GM06990 (cell line): ENCODE results near the gene BMP3.

Source experiments
- DNase-seq: peaks from one replicate; pipeline ENCODE4 v3.0.0-alpha.2; 2011; ENCODE audit not compliant: insufficient read length; ENCODE audit errors: extremely low read depth
- H3K27me3 ChIP-seq: replicated peaks from 2 replicates; pipeline ENCODE4 v1.6.0; 2011; ENCODE audit warnings: low read length; ENCODE audit not compliant: control insufficient read depth, insufficient read depth
- H3K36me3 ChIP-seq: 2 replicates; pipeline ENCODE4 v1.5.1; 2011; ENCODE audit warnings: low read length; ENCODE audit not compliant: control insufficient read depth, insufficient read depth
- H3K4me3 ChIP-seq: replicated peaks from 2 replicates; pipeline ENCODE4 v1.5.1; 2011; ENCODE audit warnings: low read depth, mild to moderate bottlenecking, control low read depth, low read length
- TF ChIP-seq, protein P1 (sequence below): IDR thresholded peaks from 2 replicates; pipeline ENCODE4 v1.5.1; 2011; ENCODE audit warnings: low read length, control low read depth, mild to moderate bottlenecking, inconsistent platforms; ENCODE audit not compliant: insufficient read depth, poor library complexity, severe bottlenecking

BMP3 gene

DNA sequence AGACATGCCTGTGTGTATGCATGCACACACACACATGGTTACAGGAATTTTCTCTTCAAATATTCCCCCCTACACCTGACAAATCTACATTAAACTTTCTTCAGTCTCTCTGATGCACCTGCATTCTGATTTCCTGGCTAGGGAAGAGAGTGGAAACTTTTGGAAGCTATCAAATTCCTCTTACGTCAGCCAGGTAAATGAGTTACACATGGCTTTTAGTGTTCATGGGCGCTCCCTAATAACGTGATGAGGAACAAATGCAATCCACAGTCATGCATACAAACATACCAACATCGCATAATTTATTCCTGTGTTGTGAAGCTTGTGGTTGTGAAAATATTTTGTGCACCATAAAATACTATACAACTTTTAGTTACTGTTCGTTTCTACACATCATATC is 34.9 kb downstream of the BMP3 start:
- Histone ChIP-seq H3K36me3 (no peaks in the 10 kb centered on the region), H3K27me3 (no peaks in the 10 kb centered on the region; the same call in 1 of the 2 replicates), H3K4me3 (no peak overlapping the region)
- no peak for DNase-seq
- TF ChIP-seq, protein P1, sequence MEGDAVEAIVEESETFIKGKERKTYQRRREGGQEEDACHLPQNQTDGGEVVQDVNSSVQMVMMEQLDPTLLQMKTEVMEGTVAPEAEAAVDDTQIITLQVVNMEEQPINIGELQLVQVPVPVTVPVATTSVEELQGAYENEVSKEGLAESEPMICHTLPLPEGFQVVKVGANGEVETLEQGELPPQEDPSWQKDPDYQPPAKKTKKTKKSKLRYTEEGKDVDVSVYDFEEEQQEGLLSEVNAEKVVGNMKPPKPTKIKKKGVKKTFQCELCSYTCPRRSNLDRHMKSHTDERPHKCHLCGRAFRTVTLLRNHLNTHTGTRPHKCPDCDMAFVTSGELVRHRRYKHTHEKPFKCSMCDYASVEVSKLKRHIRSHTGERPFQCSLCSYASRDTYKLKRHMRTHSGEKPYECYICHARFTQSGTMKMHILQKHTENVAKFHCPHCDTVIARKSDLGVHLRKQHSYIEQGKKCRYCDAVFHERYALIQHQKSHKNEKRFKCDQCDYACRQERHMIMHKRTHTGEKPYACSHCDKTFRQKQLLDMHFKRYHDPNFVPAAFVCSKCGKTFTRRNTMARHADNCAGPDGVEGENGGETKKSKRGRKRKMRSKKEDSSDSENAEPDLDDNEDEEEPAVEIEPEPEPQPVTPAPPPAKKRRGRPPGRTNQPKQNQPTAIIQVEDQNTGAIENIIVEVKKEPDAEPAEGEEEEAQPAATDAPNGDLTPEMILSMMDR: no peak

DNA sequence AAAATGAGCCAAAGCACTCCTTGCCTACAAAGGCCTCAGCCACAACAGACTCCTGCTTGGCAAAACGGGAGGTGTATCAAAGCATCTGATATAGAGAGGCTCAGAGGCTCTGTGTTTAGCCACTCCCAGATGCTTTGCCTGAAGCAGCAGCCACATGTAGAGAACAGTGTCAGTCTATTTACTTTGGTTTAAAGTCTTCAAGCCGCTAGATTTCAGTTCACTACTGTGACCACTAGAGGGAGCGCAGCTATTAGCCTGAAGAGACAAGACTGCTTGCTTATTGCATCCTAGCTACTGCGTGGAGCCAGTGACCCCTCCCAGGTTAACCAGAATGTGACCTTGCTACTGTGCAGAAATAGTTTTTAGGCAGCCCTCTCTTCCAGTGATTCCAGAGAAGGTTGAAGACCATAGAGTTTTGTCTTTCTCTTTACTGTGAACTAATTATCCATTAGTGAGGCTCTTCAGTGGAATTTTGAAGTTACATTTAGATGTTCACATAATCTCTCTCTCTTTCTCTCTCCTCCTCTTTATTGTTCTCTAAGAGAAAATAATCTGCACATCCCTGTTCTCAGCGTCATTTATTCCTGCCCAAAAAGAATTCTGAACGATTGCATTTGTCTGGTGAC is 39.3 kb downstream of the BMP3 start:
- Histone ChIP-seq H3K36me3 (no peaks in the 10 kb centered on the region), H3K4me3 (no peak overlapping the region), H3K27me3 (no peaks in the 10 kb centered on the region; the same call in 1 of the 2 replicates)
- TF ChIP-seq, protein P1: peak; percentile 94
- peak; percentile 74 for DNase-seq

DNA sequence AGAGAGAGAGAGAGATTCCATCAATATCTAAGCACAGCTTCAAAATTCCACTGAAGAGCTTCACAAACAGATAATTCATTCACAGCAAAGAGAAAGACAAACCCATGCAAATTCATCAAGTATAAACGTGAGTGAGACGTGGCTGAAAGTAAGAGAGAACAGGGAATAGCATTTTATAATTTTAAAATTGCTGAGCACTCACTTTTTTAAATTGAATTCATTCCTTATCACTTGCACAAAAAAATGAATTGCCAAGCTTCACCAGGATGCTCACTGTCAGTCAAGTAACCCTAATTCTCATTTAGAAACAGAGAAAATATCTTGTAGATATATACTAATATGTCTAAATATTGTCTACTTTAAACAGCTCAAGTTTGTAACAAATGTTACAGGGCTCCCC is 40.5 kb downstream of the BMP3 start:
- TF ChIP-seq, protein P1: no peak
- DNase-seq: no peak
- H3K4me3 ChIP-seq: no peak overlapping the region
- H3K27me3 ChIP-seq: no peaks in the 10 kb centered on the region
- H3K36me3 ChIP-seq: no peaks in the 10 kb centered on the region

DNA sequence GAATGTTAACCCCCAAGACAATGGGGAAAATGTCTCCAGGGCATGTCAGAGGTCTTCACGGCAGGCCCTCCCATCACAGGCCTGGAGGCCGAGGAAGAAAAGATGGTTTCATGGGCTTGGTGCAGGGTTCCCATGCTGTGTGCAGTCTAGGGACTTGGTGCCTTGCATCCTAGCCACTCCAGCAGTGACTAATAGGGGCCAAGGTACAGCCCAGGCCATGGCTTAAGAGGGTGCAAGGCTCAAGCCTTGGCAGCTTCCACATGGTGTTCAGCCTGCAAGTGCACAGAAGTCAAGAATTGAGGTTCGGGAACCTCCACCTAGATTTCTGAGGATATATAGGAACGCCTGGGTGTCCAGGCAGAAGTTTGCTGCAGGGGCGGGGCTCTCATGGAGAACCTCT is 50.6 kb downstream of the BMP3 start:
- TF ChIP-seq, protein P1: no peak
- DNase-seq: no peak
- Histone ChIP-seq H3K36me3 (no peaks in the 10 kb centered on the region), H3K27me3 (no peaks in the 10 kb centered on the region), H3K4me3 (no peak overlapping the region)

DNA sequence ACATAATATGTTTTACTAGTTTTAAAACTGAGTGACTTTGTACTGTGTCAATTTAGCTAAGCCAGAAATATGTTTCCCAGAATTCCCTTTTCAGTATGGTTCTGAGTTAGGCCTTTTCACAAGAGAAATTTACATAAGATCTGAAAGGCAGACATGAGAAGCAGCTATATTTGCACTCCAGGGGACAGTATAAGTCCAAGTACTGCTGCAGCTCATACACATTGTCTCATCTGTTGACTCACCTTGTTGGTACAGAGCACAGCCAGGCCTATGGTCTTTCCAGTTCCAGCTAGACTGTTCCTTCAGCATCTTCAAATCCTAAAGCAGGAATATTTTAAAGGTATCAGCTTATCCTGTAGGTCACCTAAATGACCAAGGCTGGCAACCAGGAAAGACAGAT is 53.5 kb downstream of the BMP3 start:
- no peak for DNase-seq
- TF ChIP-seq, protein P1: peak; percentile 14

DNA sequence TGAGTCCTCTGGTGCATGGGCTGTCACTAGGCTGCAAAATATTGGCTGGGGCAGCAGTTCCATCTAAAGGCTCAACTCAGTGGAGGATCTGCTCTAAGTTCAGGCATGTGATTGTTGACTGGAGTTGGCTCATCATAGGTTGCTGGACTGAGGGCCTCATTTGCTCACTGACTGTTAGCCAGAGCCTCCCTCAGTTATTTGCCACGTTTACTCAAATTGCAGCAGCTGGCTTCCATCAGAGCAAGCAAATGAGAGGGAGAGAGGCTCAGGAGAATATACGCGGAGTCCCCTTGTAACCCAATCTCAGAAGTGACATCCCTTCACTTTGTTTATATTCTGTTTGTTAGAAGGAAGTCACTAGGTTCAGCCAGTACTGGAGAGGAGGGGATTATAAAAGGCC is 54.1 kb downstream of the BMP3 start:
- Histone ChIP-seq H3K4me3 (no peak overlapping the region), H3K27me3 (no peaks in the 10 kb centered on the region), H3K36me3 (no peaks in the 10 kb centered on the region)
- TF ChIP-seq, protein P1: no peak
- DNase-seq: no peak

More for the DNA sequence above, 53.5 kb downstream of the BMP3 start:
- Histone ChIP-seq H3K27me3 (no peaks in the 10 kb centered on the region), H3K4me3 (no peak overlapping the region), H3K36me3 (no peaks in the 10 kb centered on the region)
